Stimulated activated naive CD4-positive, alpha-beta T cell (primary cell): ENCODE data around the gene GALNS.

Experiments
- DNase-seq, 6 experiments: peaks; one replicate each; lab custom pipeline; 2025; lab: John Stamatoyannopoulos, UW

The GALNS gene

GRCh38 chr16:88875703-88876234 is 19.0 kb upstream of the GALNS start:
- DNase-seq: no peak

- DNase-seq: no peak
These were observed 18.3 kb upstream of the GALNS start for GRCh38 chr16:88874938-88875599.

- DNase-seq: no peak
These were observed 16.0 kb upstream of the GALNS start for GRCh38 chr16:88872650-88873331.

GRCh38 chr16:88871730-88872416 is 15.1 kb upstream of the GALNS start:
- no peak for DNase-seq

- no peak for DNase-seq
These were observed 14.6 kb upstream of the GALNS start for GRCh38 chr16:88871349-88871702.

- no peak for DNase-seq
These were observed 14.0 kb upstream of the GALNS start for GRCh38 chr16:88870608-88871348.

- DNase-seq: no peak
These were observed 12.9 kb upstream of the GALNS start for GRCh38 chr16:88869673-88869980.

- no peak for DNase-seq
These were observed 12.4 kb upstream of the GALNS start for GRCh38 chr16:88868974-88869672.

GRCh38 chr16:88867581-88868246 is 11.0 kb upstream of the GALNS start:
- DNase-seq: no peak

- no peak for DNase-seq
These were observed 9.6 kb upstream of the GALNS start, which contains the start of gene PABPN1L for GRCh38 chr16:88866151-88866920. Gene PABPN1L (minus strand): TSS chr16:88866660. CDS start chr16:88866606, 54 bp downstream.

GRCh38 chr16:88865742-88866141 is 9.0 kb upstream of the GALNS start:
- DNase-seq: no peak

GRCh38 chr16:88865310-88865709 is 8.6 kb upstream of the GALNS start:
- DNase-seq: no peak

GRCh38 chr16:88864521-88864920 is 7.8 kb upstream of the GALNS start:
- DNase-seq: no peak

GRCh38 chr16:88864099-88864498 is 7.4 kb upstream of the GALNS start:
- DNase-seq: no peak

GRCh38 chr16:88863426-88863825 is 6.7 kb upstream of the GALNS start:
- no peak for DNase-seq

- DNase-seq: no peak
These were observed 6.2 kb upstream of the GALNS start for GRCh38 chr16:88862968-88863367.

- no peak for DNase-seq
These were observed 4.6 kb upstream of the GALNS start for GRCh38 chr16:88861359-88861758.

GRCh38 chr16:88859381-88860091 is 2.8 kb upstream of the GALNS start:
- DNase-seq: no peak

- peak; percentile 36 to 72 (median 60) for DNase-seq
These were observed 1.1 kb upstream of the GALNS start for GRCh38 chr16:88857728-88858339.
